Measurements from ENCODE around the gene RER1. TPM values are rescaled to one million over a fixed set of nuclear protein-coding genes. Genes with fewer than 3 reads are reported as not detected.
A peak's percentile ranks its signal among the peaks of the same experiment; 100 is the strongest.

Gene RER1
- total RNA-seq, 1 experiment from 2014 or later, result 110 TPM

DNA sequence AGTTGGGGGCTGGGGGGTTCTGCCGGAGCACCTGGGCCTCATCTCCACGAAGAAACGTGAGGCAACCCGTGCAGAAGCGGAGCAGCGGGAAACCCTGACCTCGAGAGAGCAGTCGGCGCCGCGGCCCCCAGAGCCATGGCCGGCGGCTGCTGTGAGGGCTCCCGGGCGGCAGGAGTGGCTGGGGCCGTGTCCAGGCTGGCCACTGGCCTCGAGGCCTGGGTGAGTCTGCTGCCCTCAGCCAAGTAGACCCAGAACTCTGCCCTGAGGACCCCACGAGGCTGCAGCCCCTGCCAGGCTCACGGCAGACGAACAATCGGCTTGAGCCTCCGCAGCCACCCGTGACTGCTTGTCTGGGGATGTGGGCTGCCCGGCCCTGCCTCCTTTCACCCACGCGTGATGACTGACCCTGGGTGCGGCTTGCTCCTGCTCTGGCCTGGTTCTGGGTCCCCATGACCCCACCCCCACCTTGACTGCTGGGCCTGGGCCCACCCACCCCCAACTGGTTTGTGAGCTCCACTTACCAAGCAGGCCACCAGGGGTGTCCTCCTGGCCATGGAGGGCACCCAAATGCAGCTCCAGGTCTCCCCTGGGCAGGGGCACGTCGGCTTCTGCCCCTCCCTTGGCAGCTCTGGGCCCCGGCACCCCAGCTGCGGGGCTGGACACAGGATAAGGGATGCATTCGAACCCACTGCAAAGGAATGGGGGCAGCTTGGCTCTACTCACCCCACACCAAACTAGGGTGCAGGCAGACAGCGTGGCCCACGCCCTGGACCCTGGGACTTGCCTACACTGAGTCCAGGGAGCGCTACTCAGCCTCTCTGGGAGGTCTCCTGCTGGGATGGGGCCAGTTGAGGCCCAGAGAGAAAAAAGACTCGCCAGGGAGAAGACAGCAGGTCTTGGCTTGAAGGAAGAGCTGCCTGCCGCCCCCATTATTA, 34.5 kb upstream of the RER1 start:
- H2BK5ac ChIP-seq (ENCODE audit: insufficient read length, low read length), result no peak overlapping the region
- H3K79me2 ChIP-seq (ENCODE audit: insufficient read depth, low read length), result no peaks in the 10 kb centered on the region
- H2BK15ac ChIP-seq (ENCODE audit: low read depth, low read length), result no peak overlapping the region
- Mint-ChIP-seq H3K4me1 (no peaks in the 10 kb centered on the region), H3K4me3 (no peak overlapping the region), H3K9me3 (no peaks in the 10 kb centered on the region; a peak in 1 of 5 replicates), H3K27me3 (ENCODE audit: low read depth) (no peaks in the 10 kb centered on the region), H3K36me3 (ENCODE audit: insufficient read depth in 1 of 3, low read depth in 3 of 3) (peaks cover 0 to 1% (median 0%) of the 10 kb centered on the region in 3 experiments; a peak in 1 of 7 replicates), H3K27ac (peak overlapping the region in 2 of 3 experiments; percentile 8 to 65; a peak in 1 of 7 replicates)
- no peak overlapping the region for H4K5ac ChIP-seq (ENCODE audit: insufficient read length, low read depth, low read length)
- H3K27me3 ChIP-seq (ENCODE audit: insufficient read depth, low read length), result no peaks in the 10 kb centered on the region
- H3K56ac ChIP-seq (ENCODE audit: insufficient read length, low read depth, low read length), result no peak overlapping the region
- H3K14ac ChIP-seq (ENCODE audit: insufficient read depth, low read length), result no peak overlapping the region
- H3K4ac ChIP-seq (ENCODE audit: low read depth, low read length), result no peak overlapping the region
- H3K9me3 ChIP-seq (ENCODE audit: control insufficient read depth, low read depth, low read length), result no peaks in the 10 kb centered on the region
- DNase-seq, result no peak
- H3K79me1 ChIP-seq (ENCODE audit: insufficient read depth, low read depth, low read length, poor library complexity, severe bottlenecking), result no peaks in the 10 kb centered on the region
- no peak overlapping the region for H2BK120ac ChIP-seq (ENCODE audit: low read depth, low read length, poor library complexity, severe bottlenecking)
- no peak overlapping the region for H3K9ac ChIP-seq (ENCODE audit: extremely low read depth, insufficient read length, low read length)
- no CpG with 5 or more reads among the region's 37 CpGs for WGBS (ENCODE audit: extremely low coverage, insufficient read length, low lambda C conversion rate)
- H2BK12ac ChIP-seq (ENCODE audit: insufficient read length, low read depth, low read length), result no peak overlapping the region
- H2AK5ac ChIP-seq (ENCODE audit: insufficient read length, low read length), result no peak overlapping the region
- H3K4me1 ChIP-seq (ENCODE audit: insufficient read depth, low read length), result no peaks in the 10 kb centered on the region
- no peak overlapping the region for H2AFZ ChIP-seq (ENCODE audit: low read length)
- H3K27ac ChIP-seq (ENCODE audit: insufficient read length, low read depth, low read length), result no peak overlapping the region
- no peak overlapping the region for H3K23ac ChIP-seq (ENCODE audit: insufficient read length, low read depth, low read length)
- H4K8ac ChIP-seq (replicated peaks; ENCODE audit: insufficient read length, low read depth, low read length), result no peak overlapping the region
- H3K18ac ChIP-seq (ENCODE audit: insufficient read length, low read depth, low read length), result no peak overlapping the region
- no peak overlapping the region for H3T11ph ChIP-seq (ENCODE audit: low read length)
- TF ChIP-seq, protein P1, sequence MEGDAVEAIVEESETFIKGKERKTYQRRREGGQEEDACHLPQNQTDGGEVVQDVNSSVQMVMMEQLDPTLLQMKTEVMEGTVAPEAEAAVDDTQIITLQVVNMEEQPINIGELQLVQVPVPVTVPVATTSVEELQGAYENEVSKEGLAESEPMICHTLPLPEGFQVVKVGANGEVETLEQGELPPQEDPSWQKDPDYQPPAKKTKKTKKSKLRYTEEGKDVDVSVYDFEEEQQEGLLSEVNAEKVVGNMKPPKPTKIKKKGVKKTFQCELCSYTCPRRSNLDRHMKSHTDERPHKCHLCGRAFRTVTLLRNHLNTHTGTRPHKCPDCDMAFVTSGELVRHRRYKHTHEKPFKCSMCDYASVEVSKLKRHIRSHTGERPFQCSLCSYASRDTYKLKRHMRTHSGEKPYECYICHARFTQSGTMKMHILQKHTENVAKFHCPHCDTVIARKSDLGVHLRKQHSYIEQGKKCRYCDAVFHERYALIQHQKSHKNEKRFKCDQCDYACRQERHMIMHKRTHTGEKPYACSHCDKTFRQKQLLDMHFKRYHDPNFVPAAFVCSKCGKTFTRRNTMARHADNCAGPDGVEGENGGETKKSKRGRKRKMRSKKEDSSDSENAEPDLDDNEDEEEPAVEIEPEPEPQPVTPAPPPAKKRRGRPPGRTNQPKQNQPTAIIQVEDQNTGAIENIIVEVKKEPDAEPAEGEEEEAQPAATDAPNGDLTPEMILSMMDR (conservative IDR thresholded peaks at IDR 0.05), result no peak
- H2BK20ac ChIP-seq (ENCODE audit: low read depth, low read length, poor library complexity, severe bottlenecking), result no peak overlapping the region
- H3K4me2 ChIP-seq (ENCODE audit: insufficient read depth, insufficient read length, low read length), result no peak overlapping the region
- no peak overlapping the region for H4K91ac ChIP-seq (ENCODE audit: insufficient read length, low read depth, low read length)
- no peaks in the 10 kb centered on the region for H4K20me1 ChIP-seq (ENCODE audit: control insufficient read depth, insufficient read depth, insufficient read length)
- H3K23me2 ChIP-seq (ENCODE audit: insufficient read length, low read depth, low read length, poor library complexity, severe bottlenecking), result no peaks in the 10 kb centered on the region
